HT1080 (cell line): ENCODE measurements around the gene VOPP1. TPM values are rescaled to one million over a fixed set of nuclear protein-coding genes. Genes with fewer than 3 reads are reported as not detected.

Experiments
- DNase-seq: peaks from one replicate; pipeline ENCODE4 v3.0.0-alpha.2; 2015; ENCODE audit warnings: low read depth
- total RNA-seq: library from RNA; depleted of rRNA; stranded (reverse); fragments of >200 nt; shearing (Covaris generic); gene quantifications from 2 replicates; pipeline ENCODE4 v1.2.3, GENCODE V29; 2014

VOPP1 gene
- total RNA-seq, 1 experiment from 2014 or later, result 100 TPM

DNA sequence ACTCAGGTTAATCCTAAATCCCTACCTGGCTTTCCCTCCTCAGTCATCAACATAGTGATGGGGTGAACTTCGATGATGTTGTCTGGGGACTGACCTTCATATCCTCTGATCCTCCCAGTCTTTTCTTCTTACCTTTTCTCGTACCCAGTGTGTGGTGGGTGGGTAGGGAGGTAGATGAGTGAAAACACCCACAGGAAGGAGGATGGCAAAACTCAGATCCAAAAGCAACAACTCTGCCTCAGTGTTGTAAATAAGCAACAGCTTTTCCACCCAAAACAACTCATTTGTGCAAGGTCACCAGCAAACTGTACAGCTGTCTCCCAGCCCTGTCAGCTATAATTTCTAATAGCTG is 38.6 kb downstream of the VOPP1 start:
- no peak for DNase-seq

DNA sequence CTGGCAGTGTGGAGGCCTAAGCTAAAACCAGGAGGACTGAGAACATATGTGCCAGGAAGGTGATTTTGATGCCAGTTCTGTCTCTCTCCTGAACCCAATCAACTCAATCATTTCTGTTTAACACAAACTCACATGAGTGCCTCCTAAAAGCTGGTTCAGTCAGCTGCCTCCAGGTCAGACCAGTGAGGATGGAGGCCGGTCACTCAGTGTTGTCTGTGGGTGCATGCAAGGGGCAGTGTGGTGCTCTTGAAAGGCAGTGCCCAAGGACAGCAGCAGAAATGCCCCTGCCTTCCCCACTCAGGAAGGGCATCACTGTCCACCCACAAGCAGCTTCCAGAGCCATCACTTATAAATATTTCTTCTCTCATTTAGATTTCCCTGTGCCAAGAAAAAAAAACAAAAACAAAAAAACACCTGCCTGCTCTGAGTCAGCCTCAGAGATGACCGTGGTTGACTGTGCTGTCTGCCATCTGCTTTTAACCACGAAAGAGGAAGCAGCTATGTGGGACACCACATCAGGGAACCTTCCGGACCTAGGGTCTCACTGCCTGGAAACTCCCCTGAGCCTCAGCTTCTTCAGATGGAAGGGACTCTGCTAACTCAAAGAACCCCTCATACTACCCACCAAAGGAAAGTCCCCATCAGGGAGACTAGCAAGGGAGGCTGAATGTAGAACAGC is 39.1 kb downstream of the VOPP1 start:
- DNase-seq, result peak; percentile 72

DNA sequence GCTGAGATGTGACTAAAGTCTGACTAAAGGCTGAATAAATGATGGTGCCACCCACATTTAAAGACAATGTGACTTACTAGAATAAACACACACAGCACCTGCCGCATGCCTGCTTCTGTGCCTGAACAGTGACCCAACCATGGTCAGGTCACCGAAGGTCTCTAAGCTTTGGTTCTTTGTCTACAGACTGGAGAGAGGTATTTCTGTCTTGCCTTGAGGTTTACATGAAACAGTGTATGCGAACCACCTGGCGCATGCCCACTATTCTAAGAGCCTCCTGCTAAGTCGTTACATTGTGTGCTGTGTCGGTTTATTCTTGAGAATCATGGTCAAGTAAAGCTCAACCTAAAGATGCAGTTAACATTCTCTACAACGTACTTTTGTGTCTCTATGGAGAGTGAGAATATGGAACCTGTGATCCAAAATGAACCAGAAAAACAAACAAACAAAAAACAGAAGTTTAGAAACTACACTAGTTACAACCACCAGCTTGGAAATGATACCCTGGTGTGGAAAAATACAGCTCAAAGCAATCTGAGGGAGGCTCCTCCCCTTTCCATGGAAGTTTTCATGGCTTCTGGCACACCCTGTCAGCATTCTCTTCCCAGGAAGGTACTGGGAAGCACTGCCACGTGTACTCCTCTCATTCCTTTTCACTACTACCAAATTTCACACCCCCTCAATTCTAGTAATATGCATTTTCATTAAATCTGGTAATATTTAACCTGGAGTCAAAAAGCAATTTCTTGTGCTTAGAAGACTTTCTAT is 40.0 kb downstream of the VOPP1 start:
- no peak for DNase-seq

GRCh38 chr7:55531536-55531935 is 40.8 kb downstream of the VOPP1 start:
- no peak for DNase-seq

- no peak for DNase-seq
Observed at GRCh38 chr7:55527307-55527706, 45.0 kb downstream of the VOPP1 start.

DNA sequence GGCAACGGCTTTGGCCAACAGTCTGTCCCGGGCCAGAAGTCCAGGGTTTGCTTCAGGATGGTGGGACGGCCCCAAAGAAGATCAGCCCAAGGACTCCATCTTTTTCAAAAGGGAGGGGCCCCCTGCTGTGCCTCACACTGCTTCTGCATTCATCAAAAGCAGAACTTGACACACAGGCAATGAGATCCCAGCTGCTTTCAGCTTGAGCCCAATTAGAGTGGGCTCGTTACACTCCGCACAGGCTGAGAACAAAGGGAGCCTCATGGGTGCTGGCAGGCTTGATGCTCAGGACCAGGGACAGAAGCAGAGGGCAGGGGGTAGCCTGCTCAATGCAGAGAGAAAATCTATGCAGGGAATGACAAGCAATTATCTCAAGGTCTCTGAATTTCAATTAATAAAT is 45.5 kb downstream of the VOPP1 start:
- no peak for DNase-seq

DNA sequence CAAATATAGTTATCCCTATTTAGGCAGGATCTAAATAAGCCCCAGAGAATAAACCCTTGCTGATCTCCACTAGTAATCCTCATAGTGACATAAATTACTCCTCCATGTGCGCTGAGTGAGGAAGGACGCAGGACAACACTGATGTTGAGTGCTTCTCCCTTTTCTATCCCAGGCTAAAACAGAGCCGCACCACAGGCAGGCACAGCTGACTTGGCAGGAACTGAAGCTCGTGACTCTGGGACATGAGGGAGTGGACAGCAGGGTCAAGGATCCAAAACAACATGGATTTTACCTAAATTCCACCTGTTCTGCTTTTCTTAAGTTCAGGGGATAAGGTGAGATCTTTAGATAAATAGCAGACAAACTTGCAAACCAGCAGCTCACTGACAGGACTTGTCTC is 46.0 kb downstream of the VOPP1 start:
- DNase-seq, result no peak

- DNase-seq, result no peak
Observed at GRCh38 chr7:55524558-55525310, 47.6 kb downstream of the VOPP1 start.

GRCh38 chr7:55523366-55523765 is 48.9 kb downstream of the VOPP1 start:
- no peak for DNase-seq

DNA sequence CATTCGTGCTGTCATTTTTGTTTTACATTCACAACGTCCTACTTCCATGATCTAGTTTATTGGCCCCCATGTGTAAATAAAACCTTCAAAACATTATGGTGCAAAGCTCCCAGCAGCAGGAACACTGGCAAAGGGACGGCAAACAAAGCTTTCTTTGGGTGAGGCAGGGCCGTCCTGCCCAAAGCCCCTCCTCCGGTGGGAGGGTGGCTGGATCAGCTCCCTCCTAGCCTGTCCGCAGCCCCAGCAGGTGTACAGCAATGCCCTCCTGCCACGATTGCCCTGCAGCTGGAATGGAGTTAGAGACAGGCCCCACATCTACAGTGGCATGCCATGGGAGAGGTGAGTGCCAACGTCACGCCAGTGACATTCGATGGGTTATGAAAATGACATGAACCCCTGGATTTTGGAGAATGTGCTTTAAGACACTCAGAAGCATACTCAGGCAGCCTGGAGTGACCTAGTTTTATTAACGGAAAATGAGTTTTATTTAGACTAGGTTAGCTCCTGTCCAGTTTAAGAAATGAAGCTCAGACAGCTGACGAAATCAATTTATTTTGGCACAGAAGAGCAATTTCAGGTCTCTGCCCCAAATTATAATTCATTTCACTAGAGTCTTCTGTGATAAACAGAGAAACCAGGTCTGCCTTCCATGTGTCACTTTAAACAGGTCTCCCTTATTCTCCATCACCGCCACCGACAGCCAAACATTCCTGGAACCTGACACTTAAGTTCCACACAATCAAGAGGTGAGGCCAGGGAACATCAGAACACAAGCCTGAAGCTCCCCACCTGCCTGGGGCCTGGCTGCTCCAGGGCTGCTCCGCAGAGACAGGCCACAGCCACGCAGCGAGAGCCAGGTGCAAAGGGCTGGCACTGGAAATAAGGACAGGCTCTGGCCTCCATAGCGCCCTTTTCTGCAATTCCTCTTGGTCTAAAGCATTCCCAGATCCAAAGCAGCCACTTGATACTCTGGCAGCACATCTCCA is 50.1 kb downstream of the VOPP1 start:
- no peak for DNase-seq

DNA sequence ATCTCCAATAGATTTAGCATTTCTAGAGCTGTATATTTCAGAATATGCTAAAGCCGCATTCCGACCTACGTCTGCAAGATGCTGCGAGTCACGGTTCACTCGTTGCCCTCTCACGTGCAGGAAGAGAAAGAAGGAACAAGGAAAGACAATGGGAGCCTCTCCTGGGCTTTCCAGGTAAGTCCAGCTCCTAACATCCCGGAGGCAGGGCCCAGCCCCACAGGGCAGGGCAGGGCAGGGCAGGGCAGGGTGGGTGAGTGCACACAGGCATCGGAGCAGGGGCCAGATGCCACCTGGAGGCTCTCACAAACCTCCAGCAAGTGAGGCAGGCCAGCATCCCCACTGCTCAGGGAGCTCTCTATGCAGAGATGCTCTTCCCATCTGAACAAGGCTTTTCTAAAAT is 50.8 kb downstream of the VOPP1 start:
- DNase-seq, result no peak

GRCh38 chr7:55520426-55521140 is 51.7 kb downstream of the VOPP1 start:
- DNase-seq, result no peak

DNA sequence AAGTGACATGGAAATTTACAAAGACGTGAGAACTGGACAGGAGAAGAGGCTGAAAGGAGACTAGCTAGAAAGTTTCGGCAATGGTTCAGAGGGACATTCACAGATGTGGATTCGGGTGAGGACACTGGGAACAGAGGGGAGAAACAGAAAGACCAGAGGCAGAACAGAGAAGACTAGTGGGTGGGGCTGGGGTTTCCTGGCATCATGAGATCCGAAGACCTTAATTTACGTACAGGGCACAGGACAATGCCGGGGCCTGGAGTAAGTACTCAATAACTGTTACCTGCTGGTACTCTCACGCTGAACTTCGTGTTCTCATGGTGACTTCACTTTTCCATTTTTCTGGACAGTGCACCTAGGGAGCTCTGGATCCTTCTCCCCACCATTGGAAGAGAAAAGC is 53.5 kb downstream of the VOPP1 start:
- DNase-seq, result no peak

DNA sequence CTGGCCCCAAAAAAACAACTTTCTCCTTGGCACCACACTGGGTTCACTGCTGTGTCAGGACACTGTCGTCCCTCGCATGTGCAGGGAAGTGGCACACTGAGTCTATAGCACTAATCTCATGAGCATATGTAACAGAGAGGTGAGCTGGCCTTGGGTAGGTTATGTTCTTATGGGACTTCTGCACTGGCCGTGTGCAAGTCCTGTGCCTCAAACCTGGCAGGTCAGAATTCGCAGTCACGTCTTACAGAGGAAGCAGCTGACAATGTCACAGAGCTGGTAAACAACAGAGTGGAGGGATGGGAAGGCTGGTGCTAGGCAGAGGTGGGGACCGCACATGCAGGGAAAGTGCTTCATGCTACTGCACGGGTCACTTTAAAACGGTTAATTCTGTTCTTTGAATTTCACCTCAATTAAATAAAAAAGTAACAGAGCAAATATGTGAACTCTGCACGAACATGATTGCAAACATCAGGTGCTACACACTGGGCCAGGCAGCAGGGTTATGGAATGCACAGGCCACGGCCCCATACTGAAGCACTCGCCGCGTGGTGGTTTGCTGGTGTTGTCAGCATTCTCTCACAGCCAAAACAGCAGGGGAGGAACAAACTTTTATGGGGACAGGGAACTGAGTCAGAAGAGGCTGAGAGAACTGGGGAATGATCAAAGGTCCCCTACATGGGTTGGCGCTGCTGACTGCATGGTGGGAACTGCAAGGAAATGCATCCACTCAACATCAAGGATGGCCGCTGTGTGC is 54.2 kb downstream of the VOPP1 start:
- no peak for DNase-seq

DNA sequence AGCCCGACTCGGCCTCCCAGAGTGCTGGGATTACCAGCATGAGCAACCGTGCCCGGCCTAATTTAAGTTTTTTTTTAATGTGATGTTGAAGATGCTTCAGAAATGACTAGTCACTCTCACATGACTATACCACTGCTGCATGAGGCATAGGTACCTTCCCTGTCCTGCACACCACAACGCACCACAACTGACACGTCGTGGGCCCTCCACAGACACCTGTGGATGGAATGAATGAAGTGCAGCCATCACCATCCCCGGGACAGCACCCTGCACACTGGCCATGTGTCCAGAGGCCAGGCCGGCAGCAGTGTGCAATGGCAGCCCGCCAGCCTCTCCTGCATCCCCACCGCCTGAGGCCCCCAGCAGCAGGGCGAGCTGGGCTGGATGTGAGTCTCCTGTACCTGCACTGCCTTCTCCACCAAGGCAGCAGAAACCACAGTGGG is 55.1 kb downstream of the VOPP1 start:
- DNase-seq, result no peak

GRCh38 chr7:55516409-55516808 is 55.9 kb downstream of the VOPP1 start:
- no peak for DNase-seq

- no peak for DNase-seq
Observed at GRCh38 chr7:55515569-55516279, 56.6 kb downstream of the VOPP1 start.

DNA sequence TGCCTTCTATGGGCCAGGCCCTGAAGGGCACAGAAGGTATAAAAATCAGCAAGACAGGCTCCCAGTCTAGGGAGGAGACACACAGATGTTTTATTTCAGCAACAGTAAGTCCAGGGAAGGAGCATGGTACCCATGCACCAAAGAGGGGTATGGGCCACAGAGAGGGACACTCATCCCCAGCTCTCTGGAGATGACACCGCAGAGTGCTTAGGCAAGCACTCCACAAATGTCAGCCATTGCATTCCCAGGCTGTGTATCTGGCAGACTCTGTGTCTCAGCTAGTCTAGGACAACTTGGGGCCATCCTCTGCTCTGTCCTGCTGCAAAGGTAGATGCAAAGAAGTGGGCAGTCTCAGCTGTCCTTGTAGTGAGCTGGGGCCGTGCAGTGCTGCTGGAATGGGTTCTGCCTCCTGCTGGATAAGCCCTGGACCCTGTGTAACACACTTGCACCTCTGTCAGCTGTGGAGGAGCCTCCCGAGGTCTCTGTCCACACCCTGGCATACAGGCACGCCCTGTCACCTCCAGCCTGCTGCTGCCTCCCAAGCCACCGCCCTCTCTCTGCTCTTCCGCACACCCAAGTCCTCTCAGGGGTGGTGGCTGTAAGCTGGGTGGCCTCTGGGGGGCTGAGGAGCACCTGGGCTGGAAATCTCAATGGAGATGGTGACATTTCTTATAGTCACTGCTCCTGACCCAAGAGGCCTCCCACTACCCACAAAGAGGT is 57.6 kb downstream of the VOPP1 start:
- DNase-seq, result no peak
